ENCODE results near the gene KCNMA1. TPM values are rescaled to one million over a fixed set of nuclear protein-coding genes. Genes with fewer than 3 reads are reported as not detected.

KCNMA1 gene
- total and polyA plus RNA-seq, 9 of the 15 experiments (the other 6 are each of a cell fraction or from before 2014, with no cell fraction given) = 0.01 to 0.95 (median 0.15) TPM; not detected in 4

DNA sequence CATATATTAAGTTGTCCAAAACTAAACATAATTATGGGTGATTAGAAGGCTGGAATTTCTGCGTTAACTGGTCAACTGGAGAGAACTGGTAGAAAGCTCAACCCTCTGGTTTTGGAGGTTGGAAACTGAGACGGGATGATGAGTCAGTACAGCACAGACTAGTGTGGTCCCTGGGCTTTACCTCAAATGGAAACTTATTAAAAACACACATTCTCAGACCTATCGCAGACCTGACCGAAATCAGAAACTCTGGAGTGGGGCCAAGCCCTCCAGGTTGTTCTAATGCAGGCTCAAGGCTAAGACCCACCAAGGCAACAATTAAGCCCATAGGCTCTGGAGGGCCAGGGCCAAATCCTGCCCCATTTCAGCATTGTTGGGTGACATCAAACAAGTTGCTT lies 136.9 kb downstream of the KCNMA1 start (continued):
- TF ChIP-seq, protein P1, sequence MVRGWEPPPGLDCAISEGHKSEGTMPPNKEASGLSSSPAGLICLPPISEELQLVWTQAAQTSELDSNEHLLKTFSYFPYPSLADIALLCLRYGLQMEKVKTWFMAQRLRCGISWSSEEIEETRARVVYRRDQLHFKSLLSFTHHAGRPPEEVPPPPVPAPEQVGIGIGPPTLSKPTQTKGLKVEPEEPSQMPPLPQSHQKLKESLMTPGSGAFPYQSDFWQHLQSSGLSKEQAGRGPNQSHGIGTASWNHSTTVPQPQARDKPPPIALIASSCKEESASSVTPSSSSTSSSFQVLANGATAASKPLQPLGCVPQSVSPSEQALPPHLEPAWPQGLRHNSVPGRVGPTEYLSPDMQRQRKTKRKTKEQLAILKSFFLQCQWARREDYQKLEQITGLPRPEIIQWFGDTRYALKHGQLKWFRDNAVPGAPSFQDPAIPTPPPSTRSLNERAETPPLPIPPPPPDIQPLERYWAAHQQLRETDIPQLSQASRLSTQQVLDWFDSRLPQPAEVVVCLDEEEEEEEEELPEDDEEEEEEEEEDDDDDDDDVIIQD (CRISPR knock-in tag; IDR thresholded peaks at IDR 0.05) = no peak
- TF ChIP-seq SLC30A9 (CRISPR knock-in tag; IDR thresholded peaks at IDR 0.05) = no peak
- no peak for TF ChIP-seq CBX1 (IDR thresholded peaks at IDR 0.05; ENCODE audit: low read depth)
- TF ChIP-seq MTA1 (IDR thresholded peaks at IDR 0.05; ENCODE audit: borderline replicate concordance) = no peak
- no peak for TF ChIP-seq NCOR1 (IDR thresholded peaks at IDR 0.05)

DNA sequence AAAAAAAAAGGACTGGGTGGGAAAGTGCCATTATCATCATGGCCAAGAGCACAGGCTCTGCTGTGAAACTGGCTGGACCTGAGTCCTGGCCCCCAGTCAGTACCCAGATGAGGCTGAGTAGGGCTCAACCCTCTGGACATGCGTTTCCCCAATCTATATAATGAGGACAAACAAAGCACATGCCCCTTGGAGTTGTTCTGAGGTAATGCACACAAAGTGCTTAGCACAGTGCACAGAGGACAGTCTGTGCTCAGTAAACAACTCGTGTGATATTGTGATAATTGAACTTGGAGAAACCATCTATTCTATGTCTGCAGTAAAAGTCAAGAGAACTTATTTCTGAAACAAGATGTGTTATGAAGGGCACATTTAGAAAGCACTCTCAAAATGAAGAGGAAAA lies 138.8 kb downstream of the KCNMA1 start:
- in situ Hi-C loops (cut with MboI) (no loop called here), intact Hi-C loops (cut with micrococcal nuclease) (loop anchor here (10.0 kb wide), 1 partner anchor 146 kb away; no protein-coding TSS in a partner anchor)
- DNase-seq (ENCODE audit: extremely low read depth in 1 of 4, low spot score in 3 of 4) (no peak), ATAC-seq (no peak), FAIRE-seq (no peak)
- H3K4me1 ChIP-seq (replicated peaks in 1 of 2; ENCODE audit: control insufficient read depth in 2 of 2, insufficient read depth in 2 of 2, low read length in 2 of 2) = no peaks in the 10 kb centered on the region
- peaks cover 7 to 22% of the 10 kb centered on the region in 2 experiments; a peak in 3 of 5 replicates for H3K27me3 ChIP-seq (ENCODE audit: control insufficient read depth in 2 of 2, insufficient read depth in 2 of 2, low read length in 2 of 2)
- H2AFZ ChIP-seq (ENCODE audit: low read depth, low read length) = no peak overlapping the region
- H3K9ac ChIP-seq (ENCODE audit: insufficient read depth in 1 of 2, low read depth in 2 of 2, low read length in 2 of 2) = no peak overlapping the region
- no peaks in the 10 kb centered on the region for H3K36me3 ChIP-seq (ENCODE audit: control insufficient read depth, insufficient read depth, low read length)
- no peaks in the 10 kb centered on the region for H3K9me1 ChIP-seq (ENCODE audit: control insufficient read depth, insufficient read depth, low read length)
- no peak for TF ChIP-seq POU5F1 (IDR thresholded peaks at IDR 0.05; ENCODE audit: borderline replicate concordance, low read depth, low read length, partially characterized antibody)
- H3K79me2 ChIP-seq (ENCODE audit: control insufficient read depth, insufficient read depth, low read length) = no peaks in the 10 kb centered on the region
- ChIA-PET CTCF (ENCODE audit: low intra/inter-chr PET ratio) (no interaction called here), POLR2A (no interaction called here)
- H3K9me3 ChIP-seq (replicated peaks; ENCODE audit: control insufficient read depth, insufficient read depth, low read depth, low read length) = no peaks in the 10 kb centered on the region
- no peak overlapping the region for H3K27ac ChIP-seq (ENCODE audit: extremely low read depth, low read depth, low read length)
- 0% methylated on average over 2 of the region's 2 CpGs for WGBS (ENCODE audit: insufficient coverage, low coverage, missing lambda C conversion rate)
- no TSS peak for BruUV-seq (replicated peaks)
- no peak overlapping the region for H3K4me2 ChIP-seq (ENCODE audit: insufficient read depth, low read length)
- 0 out of 2 replicates have a peak, but pooled peaks cover 1% of the 10 kb centered on the region for H4K20me1 ChIP-seq (replicated peaks; ENCODE audit: control insufficient read depth, insufficient read depth, low read length)
- no peak overlapping the region for H3K4me3 ChIP-seq
